HEK293T (cell line): Measurements from ENCODE around the gene COQ10B.

Source experiments
- BHLHE40 ChIP-seq: fragments of 450-650 bp; IDR thresholded peaks from 2 replicates; pipeline ENCODE4 v1.6.1; 2016; ENCODE audit warnings: mild to moderate bottlenecking, moderate library complexity, borderline replicate concordance
- CTBP1 ChIP-seq: fragments of 450-650 bp; IDR thresholded peaks from 2 replicates; pipeline ENCODE4 v1.6.1; 2016; ENCODE audit warnings: borderline replicate concordance
- FOXA1 ChIP-seq: fragments of 450-650 bp; IDR thresholded peaks from 2 replicates; pipeline ENCODE4 v1.6.1; 2016; ENCODE audit warnings: mild to moderate bottlenecking
- FOXM1 ChIP-seq: fragments of 450-650 bp; IDR thresholded peaks from 2 replicates; pipeline ENCODE4 v1.6.1; 2017; ENCODE audit warnings: mild to moderate bottlenecking, borderline replicate concordance
- L3MBTL2 ChIP-seq: fragments of 450-650 bp; conservative IDR thresholded peaks from 2 replicates; pipeline ENCODE4 v1.6.1; 2016; ENCODE audit warnings: mild to moderate bottlenecking
- LEF1 ChIP-seq: fragments of 450-650 bp; IDR thresholded peaks from 2 replicates; pipeline ENCODE4 v1.6.1; 2017; ENCODE audit warnings: mild to moderate bottlenecking, borderline replicate concordance
- NFRKB ChIP-seq: fragments of 450-650 bp; IDR thresholded peaks from 2 replicates; pipeline ENCODE4 v1.6.1; 2016; ENCODE audit warnings: mild to moderate bottlenecking, moderate library complexity
- SUZ12 ChIP-seq: fragments of 450-650 bp; IDR thresholded peaks from 2 replicates; pipeline ENCODE4 v1.6.1; 2016; ENCODE audit warnings: mild to moderate bottlenecking

- TF ChIP-seq L3MBTL2 (no peak), BHLHE40 (no peak), FOXM1 (no peak), NFRKB (no peak), LEF1 (no peak), CTBP1 (no peak), FOXA1 (no peak), SUZ12 (no peak)
These were observed 44.0 kb downstream of the COQ10B start for GRCh38 chr2:197497326-197497725.
